NB4 (cell line): ENCODE results near the gene PLCH1.
A peak's percentile ranks its signal among the peaks of the same experiment; 100 is the strongest.

ENCODE experiments used
- DNase-seq: peaks from one replicate; pipeline ENCODE4 v3.0.0; 2010; ENCODE audit warnings: low read depth
- H3K4me3 ChIP-seq: one replicate; pipeline ENCODE4 v1.5.1; 2011; ENCODE audit warnings: mild to moderate bottlenecking, low read depth, low read length, moderate library complexity
- CTCF ChIP-seq: IDR thresholded peaks from one replicate; pipeline ENCODE4 v1.5.1; 2012; ENCODE audit warnings: low read depth, low read length
- MAX ChIP-seq: IDR thresholded peaks from 2 replicates; pipeline ENCODE4 v1.6.1; 2011; ENCODE audit warnings: low read depth, low read length
- MYC ChIP-seq: IDR thresholded peaks from 2 replicates; pipeline ENCODE4 v1.6.1; 2011; ENCODE audit warnings: low read depth, low read length
- POLR2A ChIP-seq: IDR thresholded peaks from 2 replicates; pipeline ENCODE4 v1.6.1; 2011; ENCODE audit warnings: mild to moderate bottlenecking; ENCODE audit not compliant: insufficient read length; ENCODE audit errors: extremely low read depth

Gene PLCH1

GRCh38 chr3:155364492-155364891 is 380.4 kb downstream of the PLCH1 start:
- no peak overlapping the region for H3K4me3 ChIP-seq
- no peak for DNase-seq
- TF ChIP-seq MYC (no peak), MAX (no peak), CTCF (no peak), POLR2A (no peak)

GRCh38 chr3:155363690-155364070 is 381.2 kb downstream of the PLCH1 start:
- H3K4me3 ChIP-seq = no peak overlapping the region
- DNase-seq = no peak
- no peak for TF ChIP-seq MAX
- TF ChIP-seq MYC = no peak
- TF ChIP-seq POLR2A = no peak
- no peak for TF ChIP-seq CTCF

GRCh38 chr3:155362808-155363689 is 381.8 kb downstream of the PLCH1 start:
- H3K4me3 ChIP-seq = no peak overlapping the region
- no peak for DNase-seq
- no peak for TF ChIP-seq MAX
- no peak for TF ChIP-seq POLR2A
- no peak for TF ChIP-seq MYC
- TF ChIP-seq CTCF = no peak

GRCh38 chr3:155360281-155360680 is 384.6 kb downstream of the PLCH1 start:
- TF ChIP-seq MYC = no peak
- no peak for TF ChIP-seq CTCF
- no peak for TF ChIP-seq POLR2A
- no peak for TF ChIP-seq MAX
- H3K4me3 ChIP-seq = no peak overlapping the region
- DNase-seq = no peak

GRCh38 chr3:155356594-155357370 is 388.1 kb downstream of the PLCH1 start:
- H3K4me3 ChIP-seq = no peak overlapping the region
- TF ChIP-seq MAX (no peak), POLR2A (no peak), CTCF (peak; percentile 15), MYC (no peak)
- peak; percentile 13 for DNase-seq
